Measurements from ENCODE around the gene CYP4X1.
"Not testable (repeated sequence)": the region's sequence is repeated elsewhere in the genome, so short reads cannot be mapped to it uniquely, and the experiment has no call there.

The CYP4X1 gene, protein sequence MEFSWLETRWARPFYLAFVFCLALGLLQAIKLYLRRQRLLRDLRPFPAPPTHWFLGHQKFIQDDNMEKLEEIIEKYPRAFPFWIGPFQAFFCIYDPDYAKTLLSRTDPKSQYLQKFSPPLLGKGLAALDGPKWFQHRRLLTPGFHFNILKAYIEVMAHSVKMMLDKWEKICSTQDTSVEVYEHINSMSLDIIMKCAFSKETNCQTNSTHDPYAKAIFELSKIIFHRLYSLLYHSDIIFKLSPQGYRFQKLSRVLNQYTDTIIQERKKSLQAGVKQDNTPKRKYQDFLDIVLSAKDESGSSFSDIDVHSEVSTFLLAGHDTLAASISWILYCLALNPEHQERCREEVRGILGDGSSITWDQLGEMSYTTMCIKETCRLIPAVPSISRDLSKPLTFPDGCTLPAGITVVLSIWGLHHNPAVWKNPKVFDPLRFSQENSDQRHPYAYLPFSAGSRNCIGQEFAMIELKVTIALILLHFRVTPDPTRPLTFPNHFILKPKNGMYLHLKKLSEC

DNA sequence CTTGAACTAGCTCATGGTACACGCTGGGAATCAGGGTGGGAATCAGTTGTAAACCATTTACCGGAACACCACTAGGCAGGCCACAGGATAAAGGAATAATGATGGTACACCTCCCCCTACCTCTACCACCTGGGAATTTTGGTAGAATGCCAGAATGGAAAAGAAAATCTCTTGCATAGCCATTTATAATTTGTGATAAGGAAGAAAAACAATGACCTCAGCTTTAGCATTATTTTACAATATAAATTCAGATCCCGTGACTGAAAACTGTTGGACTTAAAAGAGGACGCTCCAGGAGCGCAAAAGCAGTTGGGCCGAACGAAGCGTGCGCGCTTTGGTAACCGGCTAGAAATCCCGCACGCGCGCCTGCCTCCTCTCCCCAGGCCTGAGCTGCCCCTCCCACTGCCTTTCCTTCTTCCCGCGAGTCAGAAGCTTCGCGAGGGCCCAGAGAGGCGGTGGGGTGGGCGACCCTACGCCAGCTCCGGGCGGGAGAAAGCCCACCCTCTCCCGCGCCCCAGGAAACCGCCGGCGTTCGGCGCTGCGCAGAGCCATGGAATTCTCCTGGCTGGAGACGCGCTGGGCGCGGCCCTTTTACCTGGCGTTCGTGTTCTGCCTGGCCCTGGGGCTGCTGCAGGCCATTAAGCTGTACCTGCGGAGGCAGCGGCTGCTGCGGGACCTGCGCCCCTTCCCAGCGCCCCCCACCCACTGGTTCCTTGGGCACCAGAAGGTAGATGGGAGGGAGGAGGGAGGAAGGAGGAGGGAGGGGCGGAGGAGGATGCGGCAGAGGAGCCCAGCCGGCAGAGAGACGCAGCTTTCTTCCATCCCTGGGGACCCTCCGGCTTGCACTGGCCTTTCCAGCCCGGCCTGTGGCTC lies at the start of gene CYP4X1:
TSS of gene CYP4X1 (plus strand) at position 402 of the 873 bp plus-strand sequence. CDS start at position 551, 149 bp downstream.
- in situ Hi-C loops (cut with MboI; ENCODE audit: low sequenced_read_pairs): no loop called here

- in situ Hi-C loops (cut with MboI; ENCODE audit: low sequenced_read_pairs): no loop called here
Measured at GRCh38 chr1:46983166-46983829, 40.2 kb upstream of the CYP4X1 start.

- in situ Hi-C loops (cut with MboI; ENCODE audit: low sequenced_read_pairs): no loop called here
Measured at GRCh38 chr1:46983830-46984586, 39.5 kb upstream of the CYP4X1 start.

DNA sequence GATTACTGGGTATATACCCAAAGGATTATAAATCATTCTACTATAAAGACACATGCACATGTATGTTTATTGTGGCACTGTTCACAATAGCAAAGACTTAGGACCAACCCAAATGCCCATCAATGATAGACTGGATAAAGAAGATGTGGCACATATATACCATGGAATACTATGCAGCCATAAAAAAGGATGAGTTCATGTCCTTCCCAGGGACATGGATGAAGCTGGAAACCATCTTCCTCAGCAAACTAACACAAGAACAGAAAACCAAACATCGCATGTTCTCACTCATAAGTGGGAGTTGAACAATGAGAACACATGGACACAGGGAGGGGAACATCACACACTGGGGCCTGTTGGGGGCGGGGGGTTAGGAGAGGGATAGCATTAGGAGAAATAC lies 32.9 kb upstream of the CYP4X1 start:
- in situ Hi-C loops (cut with MboI; ENCODE audit: low sequenced_read_pairs): not testable (repeated sequence)

DNA sequence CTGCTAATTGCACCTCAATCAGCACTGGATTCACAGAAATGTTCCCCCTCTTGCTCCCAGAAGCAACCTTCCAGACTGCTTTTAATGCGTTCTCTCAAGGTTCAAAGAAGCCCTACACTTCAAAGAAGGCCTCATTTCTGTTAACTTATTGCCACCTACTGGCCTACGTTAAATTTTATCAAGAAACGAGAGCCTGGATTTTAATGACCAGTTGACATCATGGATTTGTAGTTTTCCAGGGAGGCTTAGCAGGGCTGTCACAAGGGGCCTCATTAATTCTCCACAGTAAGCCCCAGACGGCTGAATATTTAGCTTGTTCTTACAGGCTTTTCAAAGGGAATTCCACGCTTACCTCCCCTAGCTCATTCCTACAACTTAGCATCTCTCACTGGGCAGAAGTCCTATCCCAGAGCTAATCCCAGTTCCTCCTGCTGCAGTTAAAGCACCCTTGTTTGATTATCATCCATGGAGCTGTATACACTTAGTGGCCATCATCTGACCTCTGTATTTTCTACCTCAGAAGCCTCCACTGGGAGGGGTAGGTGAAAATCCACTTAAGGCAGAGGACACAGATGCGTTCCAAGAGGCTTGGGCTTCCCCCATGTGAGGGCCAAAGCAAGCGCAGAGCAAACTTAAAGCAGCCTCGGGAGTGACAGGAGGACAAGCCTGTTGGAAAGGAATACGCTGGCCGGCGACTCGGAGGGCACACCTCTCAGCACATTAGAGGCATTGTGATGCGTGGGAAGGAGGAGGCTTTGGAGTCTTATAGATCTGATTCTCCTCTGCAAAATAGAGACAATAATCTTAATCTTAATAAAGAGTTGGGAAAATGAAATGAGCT lies 32.2 kb upstream of the CYP4X1 start:
- in situ Hi-C loops (cut with MboI; ENCODE audit: low sequenced_read_pairs): no loop called here

GRCh38 chr1:46996659-46997281 lies 26.7 kb upstream of the CYP4X1 start:
- in situ Hi-C loops (cut with MboI; ENCODE audit: low sequenced_read_pairs): no loop called here

- in situ Hi-C loops (cut with MboI; ENCODE audit: low sequenced_read_pairs): no loop called here
Measured at GRCh38 chr1:47002211-47002610, 21.3 kb upstream of the CYP4X1 start.

- in situ Hi-C loops (cut with MboI; ENCODE audit: low sequenced_read_pairs): no loop called here
Measured at GRCh38 chr1:47003896-47004403, 19.5 kb upstream of the CYP4X1 start.

- in situ Hi-C loops (cut with MboI; ENCODE audit: low sequenced_read_pairs): not testable (repeated sequence)
Measured at GRCh38 chr1:47006437-47006836, 17.0 kb upstream of the CYP4X1 start.

- in situ Hi-C loops (cut with MboI; ENCODE audit: low sequenced_read_pairs): no loop called here
Measured at GRCh38 chr1:47013293-47013692, 10.2 kb upstream of the CYP4X1 start.

- in situ Hi-C loops (cut with MboI; ENCODE audit: low sequenced_read_pairs): no loop called here
Measured at GRCh38 chr1:47021070-47021469, 2.4 kb upstream of the CYP4X1 start.

GRCh38 chr1:47024141-47024801 lies 802 bp downstream of the CYP4X1 start:
- in situ Hi-C loops (cut with MboI; ENCODE audit: low sequenced_read_pairs): no loop called here

DNA sequence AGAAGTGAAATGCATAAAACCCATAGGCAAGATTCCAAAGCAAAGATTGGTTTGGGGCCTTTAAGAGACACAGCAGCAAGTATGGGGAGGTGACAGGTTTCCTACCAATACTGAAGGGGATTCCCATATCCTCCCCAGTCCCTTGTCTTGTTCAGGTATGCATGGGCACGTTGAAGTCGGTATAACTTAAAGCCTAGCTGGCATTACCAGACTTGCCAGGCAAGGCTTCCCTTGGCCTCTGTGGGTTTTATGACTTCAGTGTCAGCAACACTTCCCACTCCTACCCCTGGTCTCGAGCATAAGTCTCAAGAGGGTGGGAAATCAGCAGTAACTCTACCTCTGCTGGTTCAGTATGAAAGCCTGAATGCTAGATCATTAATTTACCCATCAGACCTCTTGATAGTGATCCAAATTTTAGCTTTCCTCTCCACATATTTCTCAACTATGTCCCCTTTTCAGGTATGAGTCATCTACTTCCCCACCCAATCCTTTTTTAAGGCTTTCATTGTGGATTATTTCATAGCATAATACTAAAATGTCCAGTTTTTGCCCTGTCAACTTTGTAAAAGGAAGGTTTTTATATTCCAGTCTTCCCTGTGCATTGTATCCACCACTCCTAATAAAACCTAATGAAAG lies 6.8 kb downstream of the CYP4X1 start:
- in situ Hi-C loops (cut with MboI; ENCODE audit: low sequenced_read_pairs): no loop called here

- in situ Hi-C loops (cut with MboI; ENCODE audit: low sequenced_read_pairs): no loop called here
Measured at GRCh38 chr1:47031059-47031458, 7.6 kb downstream of the CYP4X1 start.

DNA sequence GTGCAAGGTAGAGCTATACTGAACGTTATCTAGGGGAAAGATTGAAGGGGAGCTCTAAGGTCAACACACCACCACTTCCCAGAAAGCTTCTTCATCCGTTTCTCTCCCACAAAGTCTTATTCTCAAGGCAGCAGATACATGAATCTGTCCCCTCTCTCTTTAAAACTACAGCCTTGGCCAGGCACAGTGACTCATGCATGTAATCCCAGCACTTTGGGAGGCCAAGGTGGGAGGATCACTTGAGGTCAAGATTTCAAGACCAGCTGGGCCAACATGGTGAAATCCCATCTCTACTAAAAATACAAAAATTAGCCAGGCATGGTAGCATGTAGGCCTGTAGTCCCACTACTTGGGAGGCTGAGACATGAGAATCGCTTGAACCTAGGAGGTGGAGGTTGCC lies 8.1 kb downstream of the CYP4X1 start:
- in situ Hi-C loops (cut with MboI; ENCODE audit: low sequenced_read_pairs): no loop called here

DNA sequence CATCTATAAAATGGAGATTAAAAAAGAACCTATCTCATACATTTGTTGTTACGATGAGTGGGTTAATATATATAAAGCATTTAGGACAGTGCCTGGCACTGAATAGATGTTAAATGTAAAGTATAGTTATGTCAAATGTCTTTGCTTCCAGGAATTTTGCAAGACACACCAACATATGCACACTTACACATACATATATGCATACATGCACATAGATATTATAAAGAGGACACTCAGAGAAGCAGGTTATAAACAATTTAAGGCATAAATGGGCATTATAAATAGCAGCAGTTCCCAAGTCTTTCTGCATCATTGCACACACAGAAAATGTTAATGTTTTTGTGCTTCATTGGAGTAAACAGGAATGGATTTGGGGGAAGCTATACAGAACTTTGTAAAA lies 13.3 kb downstream of the CYP4X1 start:
- in situ Hi-C loops (cut with MboI; ENCODE audit: low sequenced_read_pairs): no loop called here

- in situ Hi-C loops (cut with MboI; ENCODE audit: low sequenced_read_pairs): no loop called here
Measured at GRCh38 chr1:47059376-47059775, 35.9 kb downstream of the CYP4X1 start.

GRCh38 chr1:47067097-47067594 lies 43.7 kb downstream of the CYP4X1 start, which contains the start of gene CYP4Z1:
CYP4Z1 (plus strand) TSS chr1:47067231; CDS start chr1:47067491, 260 bp downstream.
- in situ Hi-C loops (cut with MboI; ENCODE audit: low sequenced_read_pairs): no loop called here
